Measurements from ENCODE around the gene ZNF536.
"Not testable (repeated sequence)": the region's sequence is repeated elsewhere in the genome, so short reads cannot be mapped to it uniquely, and the experiment has no call there.

Gene ZNF536

GRCh38 chr19:30388819-30389218 is 16.6 kb downstream of the ZNF536 start:
- DNase-seq (ENCODE audit: low spot score) = no peak

GRCh38 chr19:30390356-30390988 is 18.3 kb downstream of the ZNF536 start:
- no peak for DNase-seq (ENCODE audit: low spot score)

- no peak for DNase-seq (ENCODE audit: low spot score)
These were observed 18.9 kb downstream of the ZNF536 start for GRCh38 chr19:30391052-30391451.

GRCh38 chr19:30391554-30392551 is 19.7 kb downstream of the ZNF536 start:
- no peak for DNase-seq (ENCODE audit: low spot score)

GRCh38 chr19:30393046-30393445 is 20.9 kb downstream of the ZNF536 start:
- DNase-seq (ENCODE audit: low spot score) = peak; percentile 21

GRCh38 chr19:30393729-30394480 is 21.7 kb downstream of the ZNF536 start:
- no peak for DNase-seq (ENCODE audit: low spot score)

- no peak for DNase-seq (ENCODE audit: low spot score)
These were observed 22.4 kb downstream of the ZNF536 start for GRCh38 chr19:30394481-30395151.

GRCh38 chr19:30395283-30395682 is 23.1 kb downstream of the ZNF536 start:
- no peak for DNase-seq (ENCODE audit: low spot score)

GRCh38 chr19:30398539-30398938 is 26.4 kb downstream of the ZNF536 start:
- not testable (repeated sequence) for DNase-seq (ENCODE audit: low spot score)

GRCh38 chr19:30401956-30402355 is 29.8 kb downstream of the ZNF536 start:
- DNase-seq (ENCODE audit: low spot score) = no peak

GRCh38 chr19:30402436-30403202 is 30.4 kb downstream of the ZNF536 start:
- DNase-seq (ENCODE audit: low spot score) = no peak

GRCh38 chr19:30403203-30403985 is 31.2 kb downstream of the ZNF536 start:
- no peak for DNase-seq (ENCODE audit: low spot score)

GRCh38 chr19:30406220-30407067 is 34.3 kb downstream of the ZNF536 start:
- peak; percentile 2 for DNase-seq (ENCODE audit: low spot score)

GRCh38 chr19:30407068-30407709 is 35.0 kb downstream of the ZNF536 start:
- DNase-seq (ENCODE audit: low spot score) = no peak

GRCh38 chr19:30408734-30409301 is 36.6 kb downstream of the ZNF536 start:
- no peak for DNase-seq (ENCODE audit: low spot score)

GRCh38 chr19:30411714-30412113 is 39.5 kb downstream of the ZNF536 start:
- DNase-seq (ENCODE audit: low spot score) = no peak

- DNase-seq (ENCODE audit: low spot score) = no peak
These were observed 44.2 kb downstream of the ZNF536 start for GRCh38 chr19:30416375-30416774.

GRCh38 chr19:30417166-30417565 is 45.0 kb downstream of the ZNF536 start:
- DNase-seq (ENCODE audit: low spot score) = not testable (repeated sequence)

Data from activated CD4-positive, alpha-beta T cell treated with anti-CD3 and anti-CD28 coated beads, Interleukin-2, Interleukin-4, amounts not matched to agents 100 ng/mL and 50 ng/mL, durations not matched to agents 16 hours and 8 hours (primary cell).